Subcutaneous abdominal adipose tissue (tissue), 5 donors: ENCODE results near the gene CCDC160.

Experiments used
- H3K27ac ChIP-seq: one replicate; pipeline ENCODE4 v1.7.0; 2013; ENCODE audit warnings: low read depth, mild to moderate bottlenecking, inconsistent platforms, low read length, moderate library complexity
- H3K27me3 ChIP-seq, 5 donors: one replicate each; pipeline ENCODE4 v1.7.0; 2013; ENCODE audit warnings: low read length in 5 of 5, inconsistent platforms in 1 of 5; ENCODE audit not compliant: control insufficient read depth in 5 of 5, insufficient read depth in 4 of 5
- H3K36me3 ChIP-seq, 5 donors: one replicate each; pipeline ENCODE4 v1.7.0; 2013; ENCODE audit warnings: low read length in 5 of 5; ENCODE audit not compliant: control insufficient read depth in 5 of 5, insufficient read depth in 5 of 5
- H3K4me1 ChIP-seq, 5 donors: one replicate each; pipeline ENCODE4 v1.7.0; 2013; ENCODE audit warnings: low read length in 5 of 5, mild to moderate bottlenecking in 3 of 5, moderate library complexity in 1 of 5; ENCODE audit not compliant: control insufficient read depth in 5 of 5, insufficient read depth in 5 of 5
- H3K4me3 ChIP-seq, 5 donors: one replicate each; pipeline ENCODE4 v1.7.0; 2013; ENCODE audit warnings: low read length in 5 of 5, low read depth in 1 of 5
- H3K9ac ChIP-seq, 5 donors: one replicate each; pipeline ENCODE4 v1.7.0; 2013; ENCODE audit warnings: low read length in 5 of 5, mild to moderate bottlenecking in 4 of 5, moderate library complexity in 3 of 5
- H3K9me3 ChIP-seq, 5 donors: one replicate each; pipeline ENCODE4 v1.7.0; 2013; ENCODE audit warnings: low read length in 5 of 5; ENCODE audit not compliant: control insufficient read depth in 5 of 5
- donor health status: healthy.
- donor health status: healthy.
- donor health status: healthy.
- donor health status: healthy.
- donor health status: healthy.

The CCDC160 gene

GRCh38 chrX:134241960-134242619 lies 5.1 kb downstream of the CCDC160 start:
- Histone ChIP-seq H3K36me3 (no peaks in the 10 kb centered on the region), H3K27me3 (peaks cover 0 to 4% (median 0%) of the 10 kb centered on the region in 5 donors), H3K4me3 (no peak overlapping the region), H3K9ac (no peak overlapping the region), H3K9me3 (no peaks in the 10 kb centered on the region), H3K4me1 (peaks cover 0 to 4% (median 3%) of the 10 kb centered on the region in 5 donors), H3K27ac (no peak overlapping the region)

- Histone ChIP-seq H3K27ac (no peak overlapping the region), H3K36me3 (no peaks in the 10 kb centered on the region), H3K27me3 (no peaks in the 10 kb centered on the region), H3K9ac (no peak overlapping the region), H3K9me3 (no peaks in the 10 kb centered on the region), H3K4me3 (no peak overlapping the region), H3K4me1 (no peaks in the 10 kb centered on the region)
Measured at GRCh38 chrX:134244043-134244442, 7.1 kb downstream of the CCDC160 start.

- Histone ChIP-seq H3K9ac (no peak overlapping the region), H3K4me3 (no peak overlapping the region), H3K27me3 (peaks cover 0 to 5% (median 0%) of the 10 kb centered on the region in 5 donors), H3K9me3 (no peaks in the 10 kb centered on the region), H3K4me1 (no peaks in the 10 kb centered on the region), H3K36me3 (no peaks in the 10 kb centered on the region), H3K27ac (no peak overlapping the region)
Measured at GRCh38 chrX:134246282-134246681, 9.3 kb downstream of the CCDC160 start.

GRCh38 chrX:134247492-134247891 lies 10.5 kb downstream of the CCDC160 start:
- Histone ChIP-seq H3K27me3 (peaks cover 0 to 7% (median 0%) of the 10 kb centered on the region in 5 donors), H3K9ac (no peak overlapping the region), H3K27ac (no peak overlapping the region), H3K9me3 (no peaks in the 10 kb centered on the region), H3K36me3 (no peaks in the 10 kb centered on the region), H3K4me3 (no peak overlapping the region), H3K4me1 (no peaks in the 10 kb centered on the region)

GRCh38 chrX:134249241-134249640 lies 12.3 kb downstream of the CCDC160 start:
- Histone ChIP-seq H3K4me3 (no peak overlapping the region), H3K9me3 (no peaks in the 10 kb centered on the region), H3K27me3 (peaks cover 0 to 12% (median 4%) of the 10 kb centered on the region in 5 donors), H3K9ac (no peak overlapping the region), H3K36me3 (no peaks in the 10 kb centered on the region), H3K27ac (no peak overlapping the region), H3K4me1 (no peaks in the 10 kb centered on the region)

GRCh38 chrX:134251241-134251640 lies 14.3 kb downstream of the CCDC160 start:
- H3K9me3 ChIP-seq = no peaks in the 10 kb centered on the region
- H3K9ac ChIP-seq = no peak overlapping the region
- H3K27ac ChIP-seq = no peak overlapping the region
- peaks cover 0 to 15% (median 4%) of the 10 kb centered on the region in 5 donors for H3K27me3 ChIP-seq
- no peaks in the 10 kb centered on the region for H3K36me3 ChIP-seq
- no peaks in the 10 kb centered on the region for H3K4me1 ChIP-seq
- H3K4me3 ChIP-seq = no peak overlapping the region

- Histone ChIP-seq H3K9ac (no peak overlapping the region), H3K36me3 (no peaks in the 10 kb centered on the region), H3K4me3 (no peak overlapping the region), H3K27me3 (peaks cover 0 to 24% (median 11%) of the 10 kb centered on the region in 5 donors), H3K9me3 (no peaks in the 10 kb centered on the region), H3K4me1 (no peaks in the 10 kb centered on the region), H3K27ac (no peak overlapping the region)
Measured at GRCh38 chrX:134254511-134254910, 17.5 kb downstream of the CCDC160 start.

GRCh38 chrX:134255555-134255954 lies 18.6 kb downstream of the CCDC160 start:
- Histone ChIP-seq H3K4me1 (no peaks in the 10 kb centered on the region), H3K9me3 (no peaks in the 10 kb centered on the region), H3K4me3 (no peak overlapping the region), H3K9ac (no peak overlapping the region), H3K27ac (no peak overlapping the region), H3K36me3 (no peaks in the 10 kb centered on the region), H3K27me3 (peaks cover 0 to 24% (median 13%) of the 10 kb centered on the region in 5 donors)

GRCh38 chrX:134256684-134257083 lies 19.7 kb downstream of the CCDC160 start:
- H3K4me1 ChIP-seq = no peaks in the 10 kb centered on the region
- no peak overlapping the region for H3K4me3 ChIP-seq
- no peak overlapping the region for H3K9ac ChIP-seq
- no peaks in the 10 kb centered on the region for H3K36me3 ChIP-seq
- H3K27me3 ChIP-seq = peaks cover 0 to 24% (median 11%) of the 10 kb centered on the region in 5 donors
- H3K27ac ChIP-seq = no peak overlapping the region
- H3K9me3 ChIP-seq = no peaks in the 10 kb centered on the region

- H3K27ac ChIP-seq = no peak overlapping the region
- H3K4me3 ChIP-seq = no peak overlapping the region
- H3K4me1 ChIP-seq = no peaks in the 10 kb centered on the region
- no peak overlapping the region for H3K9ac ChIP-seq
- H3K27me3 ChIP-seq = peaks cover 0 to 20% (median 8%) of the 10 kb centered on the region in 5 donors
- H3K36me3 ChIP-seq = no peaks in the 10 kb centered on the region
- H3K9me3 ChIP-seq = no peaks in the 10 kb centered on the region
Measured at GRCh38 chrX:134258202-134258601, 21.2 kb downstream of the CCDC160 start.
